Peyer's patch (tissue), 4 donors: Measurements from ENCODE around the gene PPP1R9B. TPM values are rescaled to one million over a fixed set of nuclear protein-coding genes. Genes with fewer than 3 reads are reported as not detected.

Source experiments
- DNase-seq, 3 donors: peaks; one replicate each; pipeline ENCODE4 v3.0.0-alpha.2; 2017 to 2019
- H3K27ac ChIP-seq, 4 donors: fragments of 200-600 bp; sonication (generic); one replicate each; pipeline ENCODE4 v1.5.1; 2016 to 2019
- H3K27me3 ChIP-seq, 2 donors: fragments of 200-600 bp; sonication (generic); one replicate each; pipeline ENCODE4 v1.5.1; 2019
- H3K36me3 ChIP-seq, 3 donors: fragments of 200-600 bp; sonication (generic); one replicate each; pipeline ENCODE4 v1.5.1; 2016 to 2019
- H3K4me1 ChIP-seq, 4 donors: fragments of 200-600 bp; sonication (generic); one replicate each; pipeline ENCODE4 v1.5.1; 2016 to 2019
- H3K4me3 ChIP-seq, 4 donors: fragments of 200-600 bp; sonication (generic); 1 replicate in 3 of 4; 2 replicates in 1 of 4; pipeline ENCODE4 v1.5.1; 2016 to 2019; ENCODE audit warnings: mild to moderate bottlenecking in 1 of 4
- H3K9me3 ChIP-seq, 4 donors: fragments of 200-600 bp; sonication (generic); one replicate each; pipeline ENCODE4 v1.5.1; 2016 to 2019; ENCODE audit warnings: mild to moderate bottlenecking in 1 of 4
- CTCF ChIP-seq, 6 experiments: fragments of 450-650 bp in 4 of 6; fragments of 200-600 bp in 2 of 6; sonication (generic) in 1 of 6; IDR thresholded peaks; one replicate each; pipeline ENCODE4 v1.5.1; 2017 to 2019; ENCODE audit warnings: antibody characterized with exemption in 6 of 6, mild to moderate bottlenecking in 3 of 6, moderate library complexity in 1 of 6
- POLR2A ChIP-seq, 2 donors: fragments of 450-650 bp; IDR thresholded peaks; one replicate each; pipeline ENCODE4 v1.5.1; 2017; ENCODE audit warnings: antibody characterized with exemption in 2 of 2, mild to moderate bottlenecking in 2 of 2, moderate library complexity in 2 of 2
- total RNA-seq, 4 donors: library from RNA; depleted of rRNA; stranded (reverse); fragments of >200 nt; gene quantifications; one replicate each; pipeline ENCODE4 v1.1.0, GENCODE V29; 2016

The PPP1R9B gene
- total RNA-seq, 4 donors from 2014 or later = 18.0 to 40.4 (median 32.9) TPM

GRCh38 chr17:50118828-50119218, 31.7 kb downstream of the PPP1R9B start:
- no peak overlapping the region for H3K27ac ChIP-seq
- H3K27me3 ChIP-seq = no peaks in the 10 kb centered on the region
- no peak overlapping the region for H3K4me3 ChIP-seq
- no peak for DNase-seq
- no peaks in the 10 kb centered on the region for H3K36me3 ChIP-seq
- TF ChIP-seq CTCF (IDR thresholded peaks at IDR 0.05) (no peak), POLR2A (IDR thresholded peaks at IDR 0.05) (no peak)
- H3K9me3 ChIP-seq = no peaks in the 10 kb centered on the region
- peaks cover 0 to 18% (median 9%) of the 10 kb centered on the region in 4 donors for H3K4me1 ChIP-seq

GRCh38 chr17:50118076-50118827, 32.2 kb downstream of the PPP1R9B start:
- Histone ChIP-seq H3K4me1 (peaks cover 0 to 19% (median 9%) of the 10 kb centered on the region in 4 donors), H3K27me3 (no peaks in the 10 kb centered on the region), H3K4me3 (no peak overlapping the region), H3K9me3 (no peaks in the 10 kb centered on the region), H3K36me3 (no peaks in the 10 kb centered on the region), H3K27ac (no peak overlapping the region)
- TF ChIP-seq POLR2A (IDR thresholded peaks at IDR 0.05) (no peak), CTCF (IDR thresholded peaks at IDR 0.05) (no peak)
- no peak for DNase-seq

GRCh38 chr17:50117202-50118051, 33.0 kb downstream of the PPP1R9B start:
- H3K27me3 ChIP-seq = no peaks in the 10 kb centered on the region
- TF ChIP-seq POLR2A (IDR thresholded peaks at IDR 0.05) (no peak), CTCF (IDR thresholded peaks at IDR 0.05) (peak; percentile 34 to 85 (median 62))
- no peaks in the 10 kb centered on the region for H3K9me3 ChIP-seq
- H3K36me3 ChIP-seq = no peaks in the 10 kb centered on the region
- peaks cover 5 to 28% (median 9%) of the 10 kb centered on the region in 4 donors for H3K4me1 ChIP-seq
- peak; percentile 35 to 81 (median 75) for DNase-seq
- H3K4me3 ChIP-seq = peak overlapping the region in 3 of 4 donors; percentile 32 to 33 (median 33)
- no peak overlapping the region for H3K27ac ChIP-seq

DNA sequence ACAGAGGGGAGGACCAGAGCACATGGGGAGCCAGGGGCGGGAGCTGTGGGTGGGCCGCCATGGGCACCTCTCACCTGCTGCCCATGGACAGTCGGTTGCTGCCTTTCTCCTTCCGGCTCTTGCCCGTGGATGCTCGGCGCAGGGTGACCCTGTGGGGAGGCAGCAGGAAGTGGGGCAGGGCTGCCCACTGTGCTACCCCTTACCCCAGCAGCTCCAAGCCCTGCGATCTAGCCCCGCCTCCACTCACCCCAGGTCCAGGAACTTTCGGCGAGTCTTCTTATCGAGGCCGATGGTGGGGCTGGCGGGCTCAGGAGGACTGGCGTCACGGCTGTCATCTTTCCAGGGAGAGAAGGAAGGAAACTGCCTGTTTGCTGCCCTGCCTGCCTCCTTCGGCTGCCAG, 34.7 kb downstream of the PPP1R9B start:
- no peak for DNase-seq
- Histone ChIP-seq H3K36me3 (peaks cover 0 to 5% (median 0%) of the 10 kb centered on the region in 3 donors), H3K27me3 (no peaks in the 10 kb centered on the region), H3K4me3 (no peak overlapping the region), H3K27ac (no peak overlapping the region), H3K4me1 (peaks cover 8 to 43% (median 10%) of the 10 kb centered on the region in 4 donors), H3K9me3 (no peaks in the 10 kb centered on the region)
- TF ChIP-seq POLR2A (IDR thresholded peaks at IDR 0.05) (no peak), CTCF (IDR thresholded peaks at IDR 0.05) (no peak)

GRCh38 chr17:50114849-50115357, 35.6 kb downstream of the PPP1R9B start:
- peaks cover 8 to 43% (median 10%) of the 10 kb centered on the region in 4 donors for H3K4me1 ChIP-seq
- TF ChIP-seq CTCF (IDR thresholded peaks at IDR 0.05) = peak; percentile 2 to 69 (median 57)
- TF ChIP-seq POLR2A (IDR thresholded peaks at IDR 0.05) = no peak
- DNase-seq = peak in 1 of 3 donors; percentile 73

More at GRCh38 chr17:50114849-50115357, 35.6 kb downstream of the PPP1R9B start:
- Histone ChIP-seq H3K9me3 (no peaks in the 10 kb centered on the region), H3K36me3 (peaks cover 0 to 13% (median 0%) of the 10 kb centered on the region in 3 donors), H3K27ac (no peak overlapping the region), H3K27me3 (no peaks in the 10 kb centered on the region), H3K4me3 (no peak overlapping the region)
